ELF-1 (cell line): ENCODE data around the gene ITPKB.
A peak's percentile ranks its signal among the peaks of the same experiment; 100 is the strongest.

Source experiments
- DNase-seq: peaks from one replicate; pipeline ENCODE4 v3.0.0-alpha.2; 2016; ENCODE audit warnings: low read depth, low spot score

ITPKB gene

DNA sequence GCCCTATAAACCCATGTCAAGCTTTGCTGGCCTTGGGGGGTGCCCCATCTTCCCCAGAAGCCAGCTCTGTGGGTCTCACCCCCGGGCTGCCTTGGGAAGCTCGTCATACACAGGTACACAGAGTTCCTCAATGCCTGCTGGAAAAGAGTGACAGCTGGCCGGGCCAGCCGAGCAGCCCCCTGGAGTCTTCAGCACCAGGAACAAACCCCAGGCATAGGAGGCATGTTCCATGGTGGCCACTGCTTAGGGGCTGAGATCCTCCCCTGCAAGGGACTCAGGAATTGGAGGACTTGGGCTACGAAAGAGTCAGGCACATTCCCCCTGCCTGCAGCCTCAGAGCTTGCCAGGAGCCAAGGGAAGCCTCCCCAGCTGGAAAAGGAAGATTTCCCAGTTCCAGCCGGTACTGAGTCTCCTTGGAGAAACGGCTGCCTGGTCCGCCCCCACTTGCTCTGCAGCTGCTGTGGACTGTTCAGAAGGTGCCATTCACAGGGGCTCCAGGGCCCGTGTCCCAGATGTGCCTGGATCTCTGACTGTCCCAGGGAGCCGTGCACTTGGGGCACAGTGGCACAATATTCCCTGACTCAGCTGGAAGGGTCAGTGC lies 101.0 kb downstream of the ITPKB start:
- no peak for DNase-seq

DNA sequence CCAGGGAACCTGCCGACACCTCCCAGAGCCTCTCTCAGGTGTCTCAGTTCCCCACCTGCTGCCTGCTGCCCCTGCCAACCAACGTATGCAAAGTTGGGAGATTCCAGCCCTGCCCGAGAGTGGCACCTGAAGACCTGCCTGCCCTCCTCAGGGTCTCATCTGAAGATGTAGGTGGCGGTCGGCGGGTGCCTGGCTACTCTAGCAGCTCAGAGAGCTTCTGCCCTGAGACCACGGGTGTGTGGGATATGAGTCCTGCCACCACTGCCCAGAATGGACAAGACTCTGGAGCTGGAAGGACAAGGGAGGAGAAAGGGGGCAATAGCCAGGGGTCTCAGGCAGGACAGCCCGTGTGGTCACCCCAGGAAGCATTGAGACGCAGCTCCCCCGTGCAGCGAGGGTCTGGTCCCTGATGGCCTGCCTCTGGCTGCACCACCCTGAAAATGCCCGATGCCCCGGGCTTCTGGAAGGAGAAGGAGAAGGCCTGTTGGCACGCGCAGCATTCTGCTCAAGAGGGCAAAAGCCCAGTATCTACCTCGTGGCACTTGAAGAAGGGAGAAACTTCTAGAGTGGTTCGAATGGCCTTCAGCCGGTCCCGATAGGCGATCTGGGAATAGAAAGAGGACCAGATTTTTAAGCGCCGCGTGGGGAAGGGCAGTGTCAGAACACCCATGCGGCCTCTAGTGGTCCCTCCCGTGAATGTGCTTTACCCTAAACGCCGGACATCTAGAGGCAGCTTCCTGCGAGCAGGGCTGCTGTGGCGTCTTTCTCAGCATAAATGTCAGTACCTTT lies 101.7 kb downstream of the ITPKB start:
- peak; percentile 62 for DNase-seq

DNA sequence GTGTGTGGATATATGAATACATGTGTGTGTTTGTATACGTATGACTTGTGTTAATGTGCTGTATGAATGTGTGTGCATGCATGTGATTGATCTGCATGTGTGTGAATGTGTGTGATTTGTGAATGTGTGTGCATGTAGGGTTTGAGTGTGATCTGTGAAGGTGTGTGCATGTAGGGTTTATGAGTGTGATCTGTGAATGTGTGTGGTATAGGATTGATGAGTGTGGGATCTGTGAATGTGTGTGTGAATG lies 102.3 kb downstream of the ITPKB start:
- DNase-seq: no peak

DNA sequence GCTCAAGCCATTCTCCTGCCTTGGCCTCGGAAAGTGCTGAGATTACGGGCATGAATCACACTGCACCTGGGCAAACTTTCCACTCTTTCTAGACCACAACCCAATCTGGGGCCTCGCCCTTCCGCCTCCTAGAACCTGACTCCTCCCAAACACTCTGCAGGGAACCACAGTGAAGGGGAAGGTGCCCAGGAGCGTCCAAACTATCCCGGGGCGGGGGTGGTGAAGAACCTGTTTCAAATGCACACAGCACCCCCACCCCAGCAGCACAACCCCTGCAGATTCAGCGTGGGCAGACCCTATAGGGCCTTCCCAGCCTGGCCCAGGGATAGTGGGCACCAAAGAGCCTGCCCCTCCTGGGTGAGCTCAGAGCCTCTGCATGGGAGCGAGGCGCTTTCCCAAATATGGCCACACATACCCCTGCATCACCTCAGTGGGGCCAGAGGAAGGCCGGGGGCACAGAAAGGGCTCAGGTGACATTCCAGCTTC lies 103.6 kb downstream of the ITPKB start:
- no peak for DNase-seq

DNA sequence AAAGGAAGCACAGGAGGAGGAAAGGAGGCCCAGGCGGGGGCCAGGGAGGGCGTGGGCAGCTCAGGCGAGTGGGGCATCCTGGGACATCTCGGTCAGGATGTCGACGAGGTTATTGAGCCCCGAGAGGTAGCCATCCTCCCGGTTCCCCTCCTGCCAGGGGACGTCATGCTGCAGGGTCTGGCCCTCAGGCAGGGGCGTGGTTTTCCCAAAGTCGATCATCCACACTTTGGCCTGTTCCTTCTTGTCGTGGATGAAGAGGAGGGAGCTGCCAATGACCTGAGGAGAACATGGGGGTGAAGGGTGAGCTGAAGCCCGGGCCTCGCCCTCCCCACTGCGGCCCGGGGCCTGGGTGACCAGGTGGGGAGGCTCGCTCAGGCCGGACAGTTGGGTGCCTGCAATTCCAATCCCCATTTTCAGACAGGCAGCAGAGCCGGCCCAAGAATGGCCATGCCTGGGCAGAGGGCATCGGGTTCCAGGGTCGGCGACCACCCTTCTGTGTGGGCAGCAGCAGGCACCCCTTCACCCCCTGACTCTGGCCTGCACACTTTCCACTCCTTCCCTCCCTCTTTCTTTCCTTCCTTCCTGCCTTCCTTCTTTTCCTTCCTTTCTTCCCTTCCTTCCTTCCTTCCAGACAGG lies 104.4 kb downstream of the ITPKB start:
- no peak for DNase-seq

DNA sequence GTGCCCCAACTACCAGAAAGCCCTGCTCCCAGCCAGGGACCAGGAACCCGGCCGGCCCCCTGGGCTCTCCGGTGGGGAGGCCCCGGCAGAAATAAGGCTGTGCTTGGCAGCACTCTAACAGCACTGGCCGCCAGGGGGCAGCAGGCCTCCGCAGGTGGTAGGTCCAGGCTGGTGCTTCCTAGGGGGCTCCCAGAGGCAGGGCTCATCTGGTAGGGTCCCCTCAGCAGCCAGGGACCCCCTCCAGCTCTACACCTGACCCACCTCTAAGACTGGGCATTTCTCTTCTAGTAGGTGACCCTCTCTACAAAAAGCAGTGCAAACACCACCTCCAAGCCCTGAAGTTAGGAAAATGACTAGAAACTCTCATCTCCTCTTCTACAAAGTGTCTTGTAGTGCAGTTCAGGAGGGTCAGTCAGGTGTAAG lies 104.9 kb downstream of the ITPKB start:
- DNase-seq: peak; percentile 87

DNA sequence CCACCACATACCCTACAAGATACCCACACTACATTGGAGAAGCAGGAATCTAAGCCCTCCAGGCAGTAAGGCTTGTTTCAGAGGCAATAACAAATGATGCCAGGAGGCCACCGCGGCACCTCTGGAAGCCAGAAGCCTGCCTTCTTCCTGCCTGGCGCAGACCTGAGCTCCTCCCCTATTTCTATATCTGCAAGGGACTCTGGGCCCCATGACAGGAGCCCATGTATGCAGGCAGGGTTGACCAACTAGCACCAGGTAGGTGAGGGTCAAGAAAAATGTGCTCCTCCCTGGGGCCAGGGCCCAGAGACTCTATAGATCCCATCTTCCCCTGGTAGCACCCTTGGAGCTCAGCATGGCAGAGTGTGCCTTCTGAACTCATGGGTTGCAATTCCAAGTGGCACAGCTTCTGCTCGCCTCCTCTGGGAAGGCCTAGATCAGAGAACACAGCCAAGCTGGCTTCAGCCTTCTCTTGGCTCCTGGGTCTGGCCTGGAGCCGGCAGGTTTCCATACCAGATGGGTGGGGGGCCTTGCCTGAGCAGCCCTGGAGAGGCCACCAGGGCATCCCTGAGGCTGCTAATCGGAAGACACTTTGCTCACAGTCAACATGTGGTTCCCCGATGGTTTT lies 105.4 kb downstream of the ITPKB start:
- no peak for DNase-seq

DNA sequence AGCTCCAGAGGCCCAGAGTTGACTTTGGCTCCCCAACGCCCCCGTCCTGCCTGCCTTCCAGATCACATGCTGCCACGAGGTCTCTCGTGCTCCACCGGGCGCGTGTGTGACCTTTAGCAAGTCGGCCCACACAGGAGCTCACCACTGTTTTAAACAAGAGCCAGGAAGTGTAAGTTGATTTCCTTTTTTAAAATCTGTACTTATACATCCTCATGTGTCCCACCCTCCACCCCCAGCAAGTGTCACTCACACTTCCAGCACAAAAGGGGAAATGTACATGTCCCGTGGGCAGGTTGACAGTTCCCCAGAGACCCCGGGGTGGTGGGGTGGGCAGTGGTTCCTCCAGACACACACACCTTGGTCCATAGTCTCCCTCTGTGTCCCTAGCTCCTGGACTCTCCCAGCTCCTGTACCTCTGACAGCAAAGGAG lies 106.1 kb downstream of the ITPKB start:
- DNase-seq: no peak

DNA sequence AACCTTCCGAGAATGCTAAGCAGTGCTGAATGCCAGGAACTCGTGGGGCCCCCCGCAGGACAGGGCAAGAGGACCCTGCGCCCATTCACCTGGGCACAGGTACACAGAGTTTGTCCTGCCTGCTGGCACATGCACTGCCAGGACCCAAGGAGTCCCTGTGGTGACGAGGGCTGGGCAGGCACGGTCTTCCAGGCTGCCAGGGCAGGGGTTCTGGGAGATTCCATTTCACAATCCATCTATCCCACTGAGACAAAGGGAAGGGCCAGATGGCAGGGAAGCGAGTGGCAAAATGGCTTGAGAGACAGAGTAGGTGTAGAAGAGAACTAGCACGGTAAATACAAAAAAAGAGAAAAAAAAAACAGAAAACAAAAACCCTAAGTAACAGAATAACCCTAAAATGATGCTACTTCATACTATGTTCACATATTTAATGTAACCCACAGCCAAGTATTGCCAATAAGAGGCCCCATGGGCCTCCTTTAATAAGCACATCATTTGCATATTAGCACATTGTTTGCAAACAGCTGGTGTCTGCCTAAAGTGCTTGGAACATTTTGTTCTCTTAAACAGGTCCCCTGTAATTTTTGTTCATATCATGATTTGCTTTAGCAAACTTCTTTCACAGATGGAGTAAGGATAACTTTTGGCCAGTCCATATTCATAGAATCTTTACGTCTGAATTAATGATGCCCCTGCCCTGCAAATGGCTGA lies 106.8 kb downstream of the ITPKB start:
- DNase-seq: no peak

DNA sequence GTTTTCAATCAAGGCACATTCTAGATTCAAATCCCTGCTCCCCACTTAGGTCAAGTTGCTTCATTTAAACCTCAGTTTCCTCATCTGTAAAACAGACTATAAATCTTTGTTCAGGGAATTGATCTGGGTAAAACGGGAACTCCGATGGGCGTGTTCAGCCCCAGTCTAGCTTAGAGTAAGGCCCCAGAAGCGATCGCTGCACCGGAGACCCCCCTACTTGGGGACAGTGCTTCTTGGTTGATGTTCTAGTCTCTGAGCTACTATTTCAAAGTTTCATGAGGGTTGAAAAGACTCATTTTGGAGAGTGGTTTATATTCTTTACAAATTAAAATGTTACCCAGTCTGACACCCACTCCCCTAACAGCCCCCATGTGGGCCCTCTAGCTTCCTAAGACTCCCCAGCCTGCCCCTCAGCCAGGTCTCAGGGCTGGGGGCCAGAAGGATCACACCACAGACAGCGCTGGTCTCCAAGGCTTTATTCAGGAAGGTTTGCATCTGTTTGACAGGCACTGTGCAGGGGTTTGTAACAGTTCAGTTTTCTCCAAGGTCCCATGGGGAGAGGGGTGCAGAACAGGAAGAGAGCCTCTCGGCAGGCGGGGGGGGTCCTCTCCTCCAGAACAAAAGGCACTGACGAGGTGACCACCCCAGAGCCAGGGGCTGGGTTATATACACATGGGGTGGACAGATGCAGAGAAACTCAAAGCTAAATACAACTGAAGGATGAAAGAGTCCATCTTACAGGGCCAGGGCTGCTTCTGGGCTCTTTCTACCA lies 107.7 kb downstream of the ITPKB start:
- no peak for DNase-seq

DNA sequence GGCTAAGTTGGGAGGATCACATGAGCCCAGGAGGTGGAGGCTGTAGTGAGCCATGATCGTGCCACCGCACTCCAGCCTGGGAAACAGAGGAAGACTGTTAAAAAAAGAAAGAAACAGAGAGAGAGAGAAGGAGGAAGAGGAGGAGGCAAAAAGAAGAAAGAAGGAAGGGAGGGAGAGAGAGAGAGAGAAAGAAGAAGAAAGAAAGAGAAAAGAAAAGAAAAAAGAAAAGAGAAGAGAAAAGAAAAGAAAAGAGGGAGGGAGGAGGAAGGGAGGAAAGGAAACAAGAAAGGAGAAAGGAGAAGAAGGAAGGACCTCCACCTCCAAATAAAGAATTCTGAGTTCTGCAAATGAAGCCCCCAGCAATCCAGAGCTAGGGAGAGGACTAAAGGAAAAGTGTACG lies 108.5 kb downstream of the ITPKB start:
- DNase-seq: no peak

DNA sequence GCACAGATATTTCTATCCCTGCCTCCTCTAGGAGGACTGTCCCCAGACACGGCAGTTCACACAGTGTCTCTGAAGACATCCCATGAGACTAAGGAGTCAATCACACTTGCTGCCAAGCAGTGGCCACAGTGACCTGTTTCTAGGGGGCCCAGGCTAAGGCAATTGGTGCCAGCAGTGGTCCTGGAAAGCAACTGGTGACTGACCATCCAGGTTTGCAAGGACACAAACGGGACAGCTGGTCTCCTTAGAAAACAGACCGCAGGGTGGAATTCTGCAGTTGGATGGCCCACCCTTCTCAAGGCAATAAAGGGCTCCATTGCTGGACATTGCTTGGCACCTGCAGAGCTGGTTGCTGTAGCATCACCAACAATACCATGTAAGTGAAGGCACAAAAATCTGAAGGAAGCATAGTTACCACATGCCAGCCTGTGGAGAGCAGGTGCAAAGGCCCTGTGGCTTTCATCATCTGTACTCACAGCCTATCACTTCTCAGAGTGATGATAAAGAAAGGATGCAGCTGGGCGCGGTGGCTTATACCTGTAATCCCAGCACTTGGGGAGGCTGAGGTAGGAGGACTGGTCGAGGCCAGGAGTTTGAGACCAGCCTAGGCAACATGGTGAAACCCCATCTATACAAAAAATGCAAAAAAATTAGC lies 109.1 kb downstream of the ITPKB start:
- no peak for DNase-seq

DNA sequence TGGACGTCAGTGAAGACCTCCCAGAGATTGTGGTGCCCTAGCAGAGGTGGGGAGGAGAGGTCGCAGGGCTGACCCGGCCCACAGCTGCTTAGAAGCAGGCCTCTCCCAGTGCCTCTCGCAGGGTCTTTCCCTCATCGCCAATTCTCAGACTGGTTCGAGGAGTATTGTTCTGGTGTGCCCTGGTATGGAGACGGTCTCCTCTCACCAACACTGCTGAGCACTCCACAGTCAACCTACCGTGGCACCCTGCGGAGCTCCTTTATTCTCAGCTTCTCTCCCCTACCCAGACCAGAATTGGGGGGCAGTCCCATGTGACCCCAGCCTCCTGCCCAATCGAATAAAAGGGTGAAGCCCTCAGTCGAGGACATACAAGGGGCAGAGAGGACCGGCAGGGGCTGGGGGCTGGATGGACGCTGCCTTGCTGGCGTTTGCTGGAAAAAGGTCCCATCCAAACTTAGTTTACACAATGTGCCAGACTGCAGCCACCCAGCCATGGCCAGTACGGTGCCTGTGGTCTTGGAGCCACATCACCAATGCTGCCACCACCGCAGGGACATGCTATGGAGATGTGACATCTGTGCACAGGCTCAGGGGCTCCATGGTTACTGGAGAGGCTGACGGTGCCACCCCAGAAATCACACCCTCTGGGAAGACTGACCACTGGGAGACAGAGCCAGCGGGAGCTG lies 109.7 kb downstream of the ITPKB start:
- DNase-seq: no peak

DNA sequence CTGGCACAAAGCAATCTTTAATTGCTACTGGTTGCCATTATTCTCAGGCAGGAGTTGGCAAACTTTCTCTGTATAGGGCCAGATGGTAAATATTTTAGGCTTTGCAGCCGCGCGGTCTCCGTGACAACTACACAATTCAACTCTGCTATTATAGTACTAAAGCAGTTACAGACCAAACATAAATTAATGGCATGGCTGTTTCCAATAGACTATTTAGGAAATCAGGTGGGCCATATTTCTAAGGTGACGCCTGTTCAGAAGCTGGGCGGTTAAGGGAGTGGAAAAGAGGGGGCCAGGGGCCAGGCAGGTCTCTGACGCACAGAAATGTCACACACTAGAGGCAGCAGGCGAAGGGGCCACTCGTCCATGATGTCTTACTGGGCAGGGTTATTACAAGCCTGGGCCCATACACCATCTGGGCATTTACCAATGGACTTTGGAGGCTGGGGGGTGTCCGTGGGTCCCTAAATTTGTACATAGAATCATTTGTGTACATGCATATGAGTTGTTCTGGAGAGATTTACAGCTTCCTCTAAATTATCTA lies 110.4 kb downstream of the ITPKB start:
- no peak for DNase-seq

DNA sequence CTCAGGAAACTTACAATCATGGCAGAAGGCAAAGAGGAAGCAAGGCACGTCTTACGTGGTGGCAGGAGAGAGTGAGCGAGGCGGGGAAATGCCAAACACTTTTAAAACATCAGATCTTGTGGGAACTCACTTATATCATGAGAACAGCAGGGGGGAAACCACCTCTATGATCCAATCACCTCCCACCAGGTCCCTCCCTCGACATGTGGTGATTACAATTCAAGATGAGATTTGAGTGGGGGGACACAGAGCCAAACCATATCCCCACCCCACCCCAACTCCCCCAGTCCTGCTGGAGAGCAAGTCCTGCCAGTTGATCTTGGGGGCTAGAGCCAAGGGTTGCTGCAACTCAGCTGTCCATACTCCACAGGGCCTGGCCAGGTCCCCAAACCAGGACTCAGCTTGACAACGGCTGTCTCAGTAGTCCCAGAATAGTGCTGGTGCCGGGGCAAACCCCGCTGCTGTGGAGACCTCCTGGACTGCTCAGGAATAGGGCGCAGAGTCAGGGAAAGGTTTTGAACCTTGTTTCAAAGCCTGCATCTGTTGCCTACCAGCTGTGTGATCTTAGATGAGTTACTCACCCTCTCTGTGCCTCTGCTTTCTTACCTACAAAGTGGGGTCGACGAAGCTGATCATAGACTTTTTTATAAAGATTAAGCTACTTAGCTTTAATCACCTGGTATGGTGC lies 111.0 kb downstream of the ITPKB start:
- no peak for DNase-seq

DNA sequence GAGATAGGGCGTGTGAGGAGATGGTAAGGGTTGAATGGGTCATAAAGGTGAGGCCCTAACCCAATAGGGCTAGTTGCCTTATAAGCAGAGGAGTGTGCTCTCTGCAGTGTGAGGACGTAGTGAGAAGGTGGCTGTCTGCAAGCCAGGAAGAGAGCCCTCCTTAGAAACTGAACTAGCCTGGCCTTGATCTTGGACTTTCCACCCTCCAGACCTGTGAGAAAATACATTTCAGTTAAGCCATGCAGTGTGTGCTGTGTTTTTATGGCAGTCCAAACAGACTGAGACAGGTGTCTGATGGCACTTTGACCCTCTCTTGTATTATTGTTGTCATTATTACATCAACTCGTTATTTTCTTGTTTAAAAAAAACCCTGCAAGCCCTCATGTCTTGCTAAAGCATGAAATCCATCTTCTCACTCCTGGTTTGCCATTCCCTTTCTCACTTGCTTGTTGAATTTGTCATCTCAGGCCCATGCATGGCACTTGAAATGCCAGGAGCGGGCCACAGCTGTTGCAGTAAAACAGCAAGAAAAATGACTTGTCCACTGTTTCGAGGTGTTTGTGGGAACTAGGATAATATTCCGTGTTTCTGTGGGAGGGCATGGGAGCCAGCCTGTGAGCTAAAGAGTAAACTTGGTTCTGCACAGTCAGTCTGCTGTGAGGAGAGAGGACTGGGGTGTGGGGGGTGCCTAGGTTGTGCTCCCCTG lies 111.9 kb downstream of the ITPKB start:
- no peak for DNase-seq

DNA sequence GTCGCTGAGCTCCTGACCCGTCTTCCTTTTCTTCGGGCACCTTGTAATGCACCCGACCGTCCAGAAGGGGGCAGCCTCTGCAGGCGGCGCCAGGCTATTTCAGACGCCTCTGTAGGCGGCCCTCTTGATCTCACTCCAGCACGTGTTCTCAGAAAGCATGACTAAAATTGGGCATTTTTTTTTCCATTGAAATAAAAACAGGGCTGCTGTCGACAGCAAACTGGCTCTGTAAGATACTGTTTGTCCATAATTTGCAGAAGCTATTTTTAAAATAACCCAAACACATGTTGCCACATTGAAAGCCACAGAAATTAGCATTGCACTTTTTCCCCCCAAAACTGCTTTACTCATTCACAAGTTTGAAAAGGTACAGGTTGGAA lies 112.5 kb downstream of the ITPKB start:
- DNase-seq: peak; percentile 85

DNA sequence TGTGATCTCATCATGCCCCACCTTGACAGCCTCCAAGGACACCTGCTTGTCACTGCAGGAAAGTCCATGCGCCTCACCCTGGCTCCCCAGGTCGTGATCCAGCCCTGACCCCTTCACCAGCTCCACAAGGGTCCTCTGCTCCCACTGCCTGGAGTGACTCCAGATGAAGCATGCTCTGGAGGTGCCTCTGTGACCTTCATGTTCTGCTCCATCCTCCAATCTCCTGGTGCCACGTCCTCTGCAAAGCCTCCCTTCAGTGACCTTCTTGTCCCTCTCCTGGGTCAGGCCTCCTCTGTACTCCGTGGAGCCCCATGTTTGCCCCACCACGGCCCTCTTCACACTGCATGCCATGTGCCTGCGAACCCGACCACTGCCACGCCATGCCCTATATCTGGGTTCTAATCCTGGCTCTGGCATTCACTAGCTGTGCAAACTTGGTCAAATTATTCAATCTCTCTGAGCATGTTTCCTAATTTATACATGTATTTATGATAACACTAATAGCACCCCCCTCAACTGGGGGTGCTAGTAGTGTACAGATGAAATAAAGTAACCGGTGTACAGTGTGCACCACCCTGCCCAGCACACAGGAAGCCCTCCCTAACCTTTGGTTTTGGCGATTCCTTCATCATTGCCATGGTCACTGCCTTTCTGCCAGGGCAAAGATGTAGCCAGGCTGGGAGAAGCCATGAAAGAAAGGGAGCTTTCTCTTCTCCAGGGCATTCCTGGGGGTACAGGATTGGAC lies 113.1 kb downstream of the ITPKB start:
- DNase-seq: no peak
